ENCODE data around the gene KRTAP10-9. TPM values are rescaled to one million over a fixed set of nuclear protein-coding genes. Genes with fewer than 3 reads are reported as not detected.
"Not testable (repeated sequence)": the region's sequence is repeated elsewhere in the genome, so short reads cannot be mapped to it uniquely, and the experiment has no call there.

Gene KRTAP10-9
- polyA plus RNA-seq, 5 donors, result not detected

DNA sequence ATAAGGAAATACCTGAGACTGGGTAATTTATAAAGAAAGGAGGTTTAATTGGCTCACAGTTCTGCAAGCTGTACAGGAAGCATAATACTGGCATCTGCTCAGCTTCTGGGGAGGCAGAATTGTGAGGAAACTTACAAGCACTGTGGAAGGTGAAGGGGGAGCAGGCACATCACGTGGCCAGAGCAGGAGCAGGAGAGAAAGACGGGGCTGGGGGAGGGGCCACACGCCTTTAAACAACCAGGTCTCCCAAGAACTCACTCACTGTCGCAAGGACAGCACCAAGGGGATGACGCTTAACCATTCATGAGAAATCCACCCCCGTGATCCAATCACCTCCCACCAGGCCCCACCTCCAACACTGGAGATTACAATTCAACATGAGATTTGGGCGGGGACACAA lies 34.7 kb downstream of the KRTAP10-9 start:
- not testable (repeated sequence) for DNase-seq

DNA sequence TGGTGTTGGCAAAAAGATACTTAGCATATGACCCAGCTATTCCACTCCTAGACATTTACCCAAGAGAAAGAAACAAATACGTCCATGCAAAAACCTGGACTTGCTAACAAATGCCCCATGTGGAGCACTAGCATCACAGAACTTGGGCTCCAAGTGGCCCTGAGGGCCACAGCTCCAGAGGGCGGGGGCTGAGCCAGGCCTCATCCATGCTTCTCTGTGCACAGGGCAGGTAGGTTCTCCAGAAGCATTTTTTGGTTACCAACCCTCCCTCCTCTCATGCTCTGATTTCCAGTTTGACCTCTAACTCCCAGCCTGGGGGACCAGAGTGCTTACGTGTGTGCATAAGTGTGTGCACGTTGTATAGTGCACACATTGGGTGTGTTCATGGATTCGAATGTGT lies 37.8 kb downstream of the KRTAP10-9 start:
- DNase-seq, result no peak

DNA sequence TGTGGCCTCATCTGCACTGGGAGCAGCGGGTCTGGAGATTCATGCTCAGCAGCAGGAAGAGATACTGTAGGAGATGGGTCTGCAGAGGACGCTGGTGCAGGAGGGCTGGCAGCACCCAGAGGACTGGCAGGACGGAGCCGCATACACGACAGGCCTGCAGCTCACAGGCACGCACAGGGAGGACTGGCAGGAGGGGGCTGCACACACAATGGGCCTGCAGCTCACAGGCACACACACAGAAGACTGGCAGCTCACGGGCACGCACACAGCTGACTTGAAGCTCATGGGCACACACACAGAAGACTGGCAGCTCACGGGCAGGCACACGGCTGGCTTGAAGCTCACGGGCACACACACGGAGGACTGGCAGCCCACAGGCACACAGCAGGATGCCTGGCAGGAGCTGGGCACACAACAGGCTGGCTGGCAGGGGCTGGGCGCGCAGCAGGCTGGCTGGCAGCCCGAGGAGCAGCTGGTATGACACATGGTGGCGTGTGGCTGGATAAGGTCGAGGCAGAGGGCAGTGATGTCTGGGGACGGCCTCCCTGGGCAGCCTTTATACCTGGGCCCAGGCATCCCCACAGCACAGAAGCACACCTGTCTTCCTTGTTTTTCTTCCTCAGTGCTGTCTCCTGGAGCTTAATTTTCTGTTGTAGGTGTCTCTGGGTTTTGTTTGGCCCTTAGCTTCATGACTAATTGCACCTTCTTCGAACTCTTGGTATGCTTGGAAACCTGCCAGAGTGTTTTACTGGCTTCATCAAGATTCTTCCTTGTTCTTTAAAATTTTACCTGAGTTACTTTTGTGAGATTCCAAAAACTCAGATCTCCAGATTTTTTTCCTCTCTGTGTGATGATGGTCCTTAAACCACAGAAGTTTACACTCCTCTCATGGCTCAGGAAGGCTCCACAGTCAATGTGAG lies 39.8 kb downstream of the KRTAP10-9 start, which contains the start of gene KRTAP12-2:
Gene KRTAP12-2, minus strand, starts transcription at position 527 of the 920 bp plus-strand sequence. Its CDS starts 41 bp downstream, at position 486.
- DNase-seq, result no peak

DNA sequence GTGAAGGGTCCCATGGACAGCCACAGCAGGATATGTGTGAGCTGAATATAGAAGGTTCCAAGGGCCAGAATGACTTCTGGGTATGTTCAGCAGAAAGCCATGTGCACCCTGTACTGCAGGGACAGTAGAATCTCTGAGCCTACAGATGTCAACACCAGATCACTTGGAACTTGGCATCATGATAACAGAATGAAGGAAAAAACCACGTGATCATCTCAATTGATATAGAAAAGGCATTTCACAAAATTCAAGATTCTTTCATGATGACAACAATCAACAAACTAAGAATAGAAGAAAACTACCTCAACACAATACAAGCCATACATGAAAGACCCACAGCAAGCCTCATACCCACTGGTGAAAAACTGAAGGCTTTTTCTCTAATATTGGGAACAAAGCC lies 40.7 kb downstream of the KRTAP10-9 start:
- no peak for DNase-seq

DNA sequence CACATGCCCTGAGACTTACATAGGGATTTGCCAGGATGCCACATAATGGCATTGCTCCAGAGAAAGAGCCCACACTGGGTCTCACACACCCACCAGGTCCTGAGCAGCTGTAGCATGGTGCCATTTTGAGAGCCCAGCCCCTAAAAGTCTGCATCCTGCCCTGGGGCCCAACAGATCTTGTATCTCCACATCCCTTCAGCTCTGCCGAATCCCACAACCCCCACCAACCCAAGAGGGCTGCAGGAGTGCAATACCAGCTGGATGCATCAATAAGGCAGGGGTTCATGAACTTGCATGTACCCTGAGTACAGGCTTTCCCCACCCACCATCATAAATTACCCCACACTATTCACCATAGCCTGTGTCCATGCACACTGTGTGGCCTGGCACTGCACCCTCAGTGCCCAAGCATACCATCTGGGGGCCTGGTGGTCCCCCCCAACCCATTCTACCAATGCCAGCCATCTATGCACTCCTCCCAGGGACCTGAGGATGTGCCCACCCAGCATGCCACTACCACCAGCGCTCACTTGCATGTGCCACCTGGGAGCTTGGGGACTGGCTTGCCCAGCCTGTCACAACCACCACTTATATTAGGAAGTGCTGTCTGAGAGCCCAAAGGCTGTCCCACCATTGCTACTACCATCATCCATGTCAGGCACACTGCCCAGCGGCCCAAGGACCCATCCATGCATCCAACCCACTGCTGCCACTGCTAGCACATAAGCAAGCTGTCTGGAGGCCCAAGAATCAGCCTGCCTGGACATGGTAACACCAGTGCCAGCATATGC lies 43.9 kb downstream of the KRTAP10-9 start:
- no peak for DNase-seq

DNA sequence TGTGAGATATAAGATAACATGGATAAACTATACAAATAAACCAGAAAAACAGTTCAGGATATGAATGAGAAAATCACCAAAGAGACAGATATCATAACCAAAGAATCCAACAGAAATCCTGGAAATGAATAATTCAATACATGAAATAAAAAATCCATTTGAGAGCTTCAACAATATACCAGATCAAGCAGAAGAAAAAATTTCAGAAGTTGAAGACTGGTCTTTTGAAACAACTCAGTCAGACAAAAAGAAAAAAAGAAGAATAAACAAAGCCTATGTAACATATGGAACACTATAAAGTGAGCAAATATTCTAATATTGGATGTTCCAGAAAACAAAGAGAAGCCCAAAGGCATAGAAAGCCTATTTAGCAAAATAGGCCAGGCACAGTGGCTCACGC lies 45.0 kb downstream of the KRTAP10-9 start:
- DNase-seq, result no peak

DNA sequence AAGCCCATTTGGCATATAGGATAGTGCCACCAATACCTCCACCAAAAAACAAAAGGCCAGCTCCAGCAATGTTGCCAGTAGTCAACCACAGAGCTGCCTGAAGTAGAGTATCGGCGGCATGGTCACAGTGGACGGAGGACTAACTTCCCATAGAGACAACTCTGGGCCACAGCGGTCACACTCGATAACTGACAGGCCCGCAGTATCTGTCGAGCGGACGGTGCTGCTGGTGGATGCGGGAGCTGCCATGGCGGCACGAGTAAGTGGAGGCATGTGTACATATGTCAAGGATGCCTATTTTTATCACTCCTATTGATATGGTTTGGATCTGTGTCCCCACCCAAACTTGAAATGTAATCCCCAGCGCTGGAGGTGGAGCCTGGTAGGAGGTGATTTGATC lies 51.0 kb downstream of the KRTAP10-9 start:
- DNase-seq, result no peak

Other genes with a start within 250 kb of the KRTAP10-9 start
- 1 to 10 TPM; 4.2 to 6.6 (median 5.9) TPM for gene LRRC3, start 171.6 kb upstream of the KRTAP10-9 start, polyA plus RNA-seq (ENCODE audit: insufficient read depth in 1 of 5, insufficient read length in 5 of 5, low replicate concordance in 1 of 5)
- gene KRTAP10-1, start 86.9 kb upstream of the KRTAP10-9 start, polyA plus RNA-seq (ENCODE audit: insufficient read depth in 1 of 5, insufficient read length in 5 of 5, low replicate concordance in 1 of 5), result not detected
- not detected for gene KRTAP10-2, start 75.6 kb upstream of the KRTAP10-9 start, polyA plus RNA-seq (ENCODE audit: insufficient read depth in 1 of 5, insufficient read length in 5 of 5, low replicate concordance in 1 of 5)
- not detected for gene KRTAP10-3, start 68.3 kb upstream of the KRTAP10-9 start, polyA plus RNA-seq (ENCODE audit: insufficient read depth in 1 of 5, insufficient read length in 5 of 5, low replicate concordance in 1 of 5)
- not detected for gene KRTAP10-4, start 53.4 kb upstream of the KRTAP10-9 start, polyA plus RNA-seq (ENCODE audit: insufficient read depth in 1 of 5, insufficient read length in 5 of 5, low replicate concordance in 1 of 5)
- not detected for gene KRTAP10-5, start 46.5 kb upstream of the KRTAP10-9 start, polyA plus RNA-seq (ENCODE audit: insufficient read depth in 1 of 5, insufficient read length in 5 of 5, low replicate concordance in 1 of 5)
- gene KRTAP10-6, start 34.6 kb upstream of the KRTAP10-9 start, polyA plus RNA-seq (ENCODE audit: insufficient read depth in 1 of 5, insufficient read length in 5 of 5, low replicate concordance in 1 of 5), result not detected
- gene KRTAP10-7, start 26.5 kb upstream of the KRTAP10-9 start, polyA plus RNA-seq (ENCODE audit: insufficient read depth in 1 of 5, insufficient read length in 5 of 5, low replicate concordance in 1 of 5), result not detected
- gene KRTAP10-8, start 15.0 kb upstream of the KRTAP10-9 start, polyA plus RNA-seq (ENCODE audit: insufficient read depth in 1 of 5, insufficient read length in 5 of 5, low replicate concordance in 1 of 5), result not detected
- gene KRTAP10-10, start 10.3 kb downstream of the KRTAP10-9 start, polyA plus RNA-seq (ENCODE audit: insufficient read depth in 1 of 5, insufficient read length in 5 of 5, low replicate concordance in 1 of 5), result not detected
- gene KRTAP10-11, start 19.3 kb downstream of the KRTAP10-9 start, polyA plus RNA-seq (ENCODE audit: insufficient read depth in 1 of 5, insufficient read length in 5 of 5, low replicate concordance in 1 of 5), result not detected
- not detected for gene KRTAP12-4, start 27.6 kb downstream of the KRTAP10-9 start, polyA plus RNA-seq (ENCODE audit: insufficient read depth in 1 of 5, insufficient read length in 5 of 5, low replicate concordance in 1 of 5)
- gene KRTAP12-3, start 30.8 kb downstream of the KRTAP10-9 start, polyA plus RNA-seq (ENCODE audit: insufficient read depth in 1 of 5, insufficient read length in 5 of 5, low replicate concordance in 1 of 5), result not detected
- gene KRTAP12-2, start 39.8 kb downstream of the KRTAP10-9 start, polyA plus RNA-seq (ENCODE audit: insufficient read depth in 1 of 5, insufficient read length in 5 of 5, low replicate concordance in 1 of 5), result not detected
- not detected for gene KRTAP12-1, start 55.1 kb downstream of the KRTAP10-9 start, polyA plus RNA-seq (ENCODE audit: insufficient read depth in 1 of 5, insufficient read length in 5 of 5, low replicate concordance in 1 of 5)
- not detected for gene KRTAP10-12, start 70.1 kb downstream of the KRTAP10-9 start, polyA plus RNA-seq (ENCODE audit: insufficient read depth in 1 of 5, insufficient read length in 5 of 5, low replicate concordance in 1 of 5)
- gene TSPEAR, start 84.5 kb downstream of the KRTAP10-9 start, polyA plus RNA-seq (ENCODE audit: insufficient read depth in 1 of 5, insufficient read length in 5 of 5, low replicate concordance in 1 of 5), result 1 to 10 TPM; 2.0 to 4.4 (median 3.0) TPM
- gene UBE2G2, start 174.7 kb downstream of the KRTAP10-9 start, polyA plus RNA-seq (ENCODE audit: insufficient read depth in 1 of 5, insufficient read length in 5 of 5, low replicate concordance in 1 of 5), result 100 to 1,000 TPM; 110 to 155 (median 135) TPM
- gene SUMO3, start 191.0 kb downstream of the KRTAP10-9 start, polyA plus RNA-seq (ENCODE audit: insufficient read depth in 1 of 5, insufficient read length in 5 of 5, low replicate concordance in 1 of 5), result 100 to 1,000 TPM; 116 to 138 (median 124) TPM
- 100 to 1,000 TPM; 190 to 221 (median 212) TPM for gene PTTG1IP, start 246.6 kb downstream of the KRTAP10-9 start, polyA plus RNA-seq (ENCODE audit: insufficient read depth in 1 of 5, insufficient read length in 5 of 5, low replicate concordance in 1 of 5)